Activated naive CD8-positive, alpha-beta T cell treated with anti-CD3 and anti-CD28 coated beads for 36 hours (primary cell): Measurements from ENCODE around the gene HSPD1. TPM values are rescaled to one million over a fixed set of nuclear protein-coding genes. Genes with fewer than 3 reads are reported as not detected.

Experiments used
- total RNA-seq, 2 experiments: library from RNA; stranded (reverse); gene quantifications; one replicate each; pipeline ENCODE4 v1.2.3, GENCODE V29; 2021

HSPD1 gene
- total RNA-seq, 2 experiments from 2014 or later: 1,356 to 1,376 TPM

Other genes starting within 250 kb of the HSPD1 start
- gene ANKRD44, start 189.1 kb downstream of the HSPD1 start, total RNA-seq: 100 to 1,000 TPM; 118 to 121 TPM
- 100 to 1,000 TPM; 230 to 241 TPM for gene SF3B1, start 64.8 kb downstream of the HSPD1 start, total RNA-seq
- 10 to 100 TPM; 18.9 to 19.5 TPM for gene COQ10B, start 46.3 kb downstream of the HSPD1 start, total RNA-seq
- 100 to 1,000 TPM; 485 to 487 TPM for gene HSPE1, start 539 bp upstream of the HSPD1 start, total RNA-seq
- 10 to 100 TPM; 19.8 to 21.7 TPM for gene MOB4, start 16.2 kb upstream of the HSPD1 start, total RNA-seq
- not detected for gene RFTN2, start 175.7 kb upstream of the HSPD1 start, total RNA-seq
- 10 to 100 TPM; 24.3 to 25.1 TPM for gene MARS2, start 205.5 kb upstream of the HSPD1 start, total RNA-seq